ENCODE results near the gene CSNK1G1.
"Not testable (repeated sequence)": the region's sequence is repeated elsewhere in the genome, so short reads cannot be mapped to it uniquely, and the experiment has no call there.

CSNK1G1 gene

GRCh38 chr15:64355944-64356709 lies at the start of gene CSNK1G1:
CSNK1G1 (minus strand) TSS chr15:64356173; CDS start chr15:64300499, 55,674 bp downstream.
- FAIRE-seq: peak; percentile 36

DNA sequence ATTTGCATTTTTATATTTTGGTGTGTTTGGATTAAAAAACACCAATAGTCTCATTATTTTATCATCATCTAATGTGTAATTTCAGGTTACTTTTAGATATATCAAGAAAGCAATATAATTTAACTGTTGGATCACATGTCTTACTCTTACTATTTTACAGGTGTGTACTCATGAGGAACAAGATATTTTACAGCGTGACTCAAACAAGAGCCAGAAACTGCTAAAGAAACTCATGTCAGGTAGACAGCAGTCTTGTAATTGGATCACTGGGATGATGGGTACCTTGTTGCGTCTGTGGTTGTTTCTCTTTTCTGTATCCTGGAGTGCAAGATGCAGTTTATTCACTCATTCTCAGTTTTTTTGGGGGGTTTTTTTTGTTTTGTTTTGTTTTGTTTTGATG lies 44.6 kb upstream of the CSNK1G1 start:
- no peak for FAIRE-seq

- no peak for FAIRE-seq
These were observed 42.6 kb upstream of the CSNK1G1 start for GRCh38 chr15:64398575-64398974.

- no peak for FAIRE-seq
These were observed 40.8 kb upstream of the CSNK1G1 start for GRCh38 chr15:64396789-64397188.

GRCh38 chr15:64392471-64392870 lies 36.5 kb upstream of the CSNK1G1 start:
- not testable (repeated sequence) for FAIRE-seq

DNA sequence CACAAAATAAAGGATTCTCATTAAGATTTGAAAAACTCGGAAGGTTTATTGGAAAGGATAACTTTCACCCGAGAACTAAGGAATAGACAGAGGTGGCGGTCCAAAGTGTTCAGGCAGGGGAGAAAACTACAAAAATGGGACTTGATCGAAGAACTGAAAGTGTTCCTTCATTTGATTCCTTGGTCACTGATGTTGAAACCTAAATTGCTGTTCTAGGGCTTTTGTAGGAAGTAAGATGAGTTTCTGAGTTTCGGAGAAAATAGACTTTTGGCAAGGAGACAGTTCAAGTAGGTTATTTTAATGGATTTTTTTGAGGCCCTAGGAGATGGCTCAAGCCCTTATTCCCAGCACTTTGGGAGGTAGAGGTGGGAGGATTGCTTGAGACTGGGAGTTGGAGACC lies 33.1 kb upstream of the CSNK1G1 start:
- FAIRE-seq: no peak

DNA sequence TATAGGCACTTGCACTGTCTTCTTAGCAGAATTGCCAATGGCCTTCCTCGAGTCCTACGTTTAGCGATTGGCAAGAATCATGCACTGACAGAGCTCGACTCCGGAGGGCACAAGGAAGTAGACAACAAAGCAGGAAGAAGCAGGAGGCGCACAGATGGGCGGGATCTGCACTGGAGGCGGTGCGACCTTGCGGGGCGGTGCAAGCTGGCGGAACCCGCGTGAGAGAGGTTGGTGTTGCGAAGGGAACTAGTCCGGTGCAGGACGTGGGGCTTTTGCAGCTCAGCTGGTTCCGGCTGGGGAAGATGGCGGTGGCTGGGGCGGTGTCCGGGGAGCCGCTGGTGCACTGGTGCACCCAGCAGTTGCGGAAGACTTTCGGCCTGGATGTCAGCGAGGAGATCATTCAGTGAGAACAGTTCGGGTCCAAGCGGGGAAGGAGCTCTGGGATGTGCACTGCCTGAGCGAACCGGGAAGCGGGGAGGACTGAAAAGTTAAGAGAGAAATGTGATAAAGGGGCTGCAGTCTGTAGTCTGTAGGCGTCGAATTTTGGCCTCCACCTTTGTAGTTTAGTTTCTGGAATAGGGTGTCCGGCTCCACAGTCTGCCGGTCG lies 31.7 kb upstream of the CSNK1G1 start, which contains the start of gene TRIP4:
TSS of gene TRIP4 (plus strand) at position 275 of the 607 bp plus-strand sequence. CDS start at position 303, 28 bp downstream.
- FAIRE-seq: peak; percentile 68

- no peak for FAIRE-seq
These were observed 30.3 kb upstream of the CSNK1G1 start for GRCh38 chr15:64386291-64386690.

DNA sequence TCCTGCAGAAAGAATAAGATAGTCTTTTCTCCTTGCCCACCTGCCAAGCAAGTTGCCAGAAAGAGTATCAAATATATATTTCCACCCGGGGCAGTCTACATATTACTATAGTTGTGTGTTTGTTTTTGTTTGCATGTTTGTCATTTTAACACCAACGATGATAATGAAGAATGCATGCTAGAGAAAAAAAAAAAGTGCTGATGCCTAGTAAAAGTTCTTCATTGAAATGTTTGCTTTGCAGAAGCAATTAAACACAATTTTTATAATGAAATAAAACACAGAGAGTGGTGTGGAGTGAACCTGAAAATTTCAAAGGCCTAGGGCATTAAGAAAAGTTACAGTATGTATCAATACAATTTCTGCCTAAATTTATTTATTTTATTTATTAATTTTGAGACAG lies 27.8 kb upstream of the CSNK1G1 start:
- FAIRE-seq: no peak

GRCh38 chr15:64381000-64381751 lies 25.2 kb upstream of the CSNK1G1 start, which contains the start of gene PCLAF:
PCLAF (minus strand) TSS chr15:64381441; CDS start chr15:64381371, 70 bp downstream.
- peak; percentile 86 for FAIRE-seq

- not testable (repeated sequence) for FAIRE-seq
These were observed 24.3 kb upstream of the CSNK1G1 start for GRCh38 chr15:64380130-64380870.

DNA sequence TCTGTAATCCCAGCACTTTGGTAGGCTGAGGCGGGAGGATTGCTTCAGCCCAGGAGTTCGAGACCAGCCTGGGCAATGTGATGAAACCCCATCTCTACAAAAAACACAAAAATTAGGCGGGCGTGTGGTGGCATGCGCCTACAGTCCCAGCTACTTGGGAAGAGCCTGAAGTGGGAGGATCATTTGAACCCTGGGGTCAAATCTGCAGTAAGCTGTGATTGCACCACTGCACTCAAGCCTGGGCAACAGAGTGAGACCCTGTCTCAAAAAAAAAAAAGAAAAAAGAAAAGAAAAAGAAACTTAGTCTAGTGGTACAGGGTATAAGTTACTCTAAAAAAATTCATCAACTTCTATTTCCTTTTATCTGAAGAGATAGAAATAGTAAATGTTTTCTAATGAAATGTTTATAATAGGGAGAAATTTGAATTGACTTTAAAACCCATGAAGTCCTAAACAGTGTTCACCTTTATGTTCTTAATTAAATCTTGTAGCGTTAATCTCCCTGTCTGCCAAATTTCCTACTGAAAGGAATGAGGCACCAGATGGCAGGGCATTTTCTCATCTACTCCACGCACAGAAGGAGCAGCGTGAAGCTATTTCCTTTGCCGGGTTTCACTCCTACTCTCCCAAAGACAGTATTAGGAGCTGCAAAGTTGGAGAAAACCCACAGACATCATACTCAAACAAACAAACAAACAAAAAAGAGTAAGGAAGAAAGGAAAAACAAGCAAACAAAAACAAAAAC lies 23.4 kb upstream of the CSNK1G1 start:
- FAIRE-seq: no peak

GRCh38 chr15:64373360-64373759 lies 17.4 kb upstream of the CSNK1G1 start:
- no peak for FAIRE-seq

DNA sequence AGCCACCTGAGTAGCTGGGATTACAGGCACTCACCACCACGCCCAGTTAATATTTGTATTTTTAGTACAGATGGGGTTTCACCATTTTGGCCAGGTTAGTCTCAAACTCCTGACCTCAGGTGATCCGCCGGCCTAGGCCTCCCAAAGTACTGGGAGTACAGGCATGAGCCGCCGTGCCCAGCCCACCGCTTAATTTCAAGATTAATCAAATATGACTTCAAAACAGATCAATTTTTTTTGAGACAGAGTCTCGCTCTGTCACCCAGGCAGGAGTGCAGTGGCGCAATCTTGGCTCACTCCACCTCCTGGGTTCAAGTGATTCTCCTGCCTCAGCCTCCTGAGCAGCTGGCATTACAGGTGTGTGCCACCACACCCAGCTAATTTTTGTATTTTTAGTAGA lies 15.4 kb upstream of the CSNK1G1 start:
- not testable (repeated sequence) for FAIRE-seq

GRCh38 chr15:64369078-64369607 lies 13.2 kb upstream of the CSNK1G1 start:
- no peak for FAIRE-seq

DNA sequence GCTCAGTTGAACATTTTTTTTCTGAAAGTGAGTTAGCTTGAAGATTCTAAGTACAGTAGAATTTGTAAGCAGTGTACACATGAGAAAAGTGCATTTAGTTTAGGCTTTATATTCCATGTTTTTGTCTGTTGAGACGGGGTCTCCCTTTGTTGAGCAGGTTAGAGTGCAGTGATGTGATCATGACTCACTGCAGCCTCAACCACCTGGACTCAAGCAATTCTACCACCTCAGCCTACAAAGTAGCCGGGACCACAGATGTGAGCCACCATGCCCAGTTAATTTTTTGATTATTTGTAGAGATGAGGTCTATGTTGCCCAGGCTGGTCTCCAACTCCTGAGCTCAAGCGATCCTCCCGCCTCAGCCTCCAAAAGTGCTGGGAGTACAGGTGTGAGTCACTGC lies 5.3 kb upstream of the CSNK1G1 start:
- FAIRE-seq: no peak

- no peak for FAIRE-seq
These were observed 702 bp upstream of the CSNK1G1 start for GRCh38 chr15:64356710-64357040.

- FAIRE-seq: no peak
These were observed 527 bp downstream of the CSNK1G1 start for GRCh38 chr15:64355348-64355943.

GRCh38 chr15:64354688-64355344 lies 1.2 kb downstream of the CSNK1G1 start:
- FAIRE-seq: no peak

GRCh38 chr15:64351265-64351664 lies 4.7 kb downstream of the CSNK1G1 start:
- no peak for FAIRE-seq

DNA sequence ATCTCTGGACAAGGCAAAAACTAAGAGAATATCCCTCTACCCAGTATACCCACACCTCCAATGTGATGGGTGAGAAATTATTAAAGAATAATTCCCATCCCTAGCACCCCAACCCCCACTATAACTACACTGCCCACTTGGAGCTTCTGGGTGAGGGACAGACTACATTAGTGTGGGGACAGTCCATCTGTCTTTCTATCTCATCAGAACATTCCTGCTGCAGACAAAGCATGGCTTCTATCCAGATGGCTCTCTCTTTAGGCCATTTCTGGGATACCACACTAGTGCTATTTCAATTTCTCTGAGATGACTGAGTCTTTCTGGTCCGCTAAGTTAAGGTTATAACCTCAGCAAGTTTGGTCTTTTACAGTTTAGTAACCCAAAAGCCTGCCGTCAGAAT lies 6.6 kb downstream of the CSNK1G1 start:
- FAIRE-seq: no peak
